AG04449 (cell line): ENCODE data around the gene COLEC12.

ENCODE experiments used
- CTCF ChIA-PET: fragments of 350-600 bp; formaldehyde crosslinking; extraction: SDS; loops from one replicate; lab custom pipeline; 2021; ENCODE audit warnings: antibody characterized with exemption; lab: Yijun Ruan, JAX
- POLR2A ChIA-PET: fragments of 400-600, 350-600 bp; formaldehyde crosslinking; extraction: SDS; loops from one replicate; lab custom pipeline; 2020; ENCODE audit warnings: antibody characterized with exemption, inconsistent platforms; lab: Yijun Ruan, JAX
- DNase-seq: peaks from one replicate; pipeline ENCODE4 v3.0.0-alpha.2; 2010; ENCODE audit warnings: low read depth, low spot score
- H3K4me3 ChIP-seq: 2 replicates; pipeline ENCODE4 v1.5.1; 2011; ENCODE audit warnings: low read depth, mild to moderate bottlenecking, control low read depth, low read length
- TF ChIP-seq, protein P1 (sequence below): IDR thresholded peaks from one replicate; pipeline ENCODE4 v1.5.1; 2011; ENCODE audit warnings: mild to moderate bottlenecking, moderate library complexity, low read length, control low read depth, inconsistent platforms; ENCODE audit not compliant: insufficient read depth; ENCODE audit errors: missing control alignments

Gene COLEC12

DNA sequence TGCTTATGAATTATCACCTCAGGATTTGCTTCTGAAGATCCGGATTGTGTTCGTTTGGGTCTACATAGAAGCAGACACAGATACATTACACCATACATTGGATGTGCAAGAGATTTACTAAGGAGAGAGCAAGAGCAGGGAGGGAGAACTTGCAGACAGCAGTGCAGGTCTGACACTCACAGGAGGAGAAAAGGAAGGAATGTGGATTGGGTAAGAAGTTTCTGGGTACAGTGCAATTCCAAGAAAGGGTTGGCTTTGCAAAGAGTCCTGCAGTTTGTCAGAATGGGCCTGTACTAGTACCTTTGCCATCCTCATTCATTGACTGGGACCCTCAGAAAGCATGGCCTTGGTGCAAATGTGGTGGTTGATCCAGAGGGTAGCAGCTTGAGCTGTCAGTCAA lies 227.9 kb downstream of the COLEC12 start:
- ChIA-PET CTCF (no interaction called here), POLR2A (no interaction called here)
- no peak for DNase-seq
- TF ChIP-seq, protein P1, sequence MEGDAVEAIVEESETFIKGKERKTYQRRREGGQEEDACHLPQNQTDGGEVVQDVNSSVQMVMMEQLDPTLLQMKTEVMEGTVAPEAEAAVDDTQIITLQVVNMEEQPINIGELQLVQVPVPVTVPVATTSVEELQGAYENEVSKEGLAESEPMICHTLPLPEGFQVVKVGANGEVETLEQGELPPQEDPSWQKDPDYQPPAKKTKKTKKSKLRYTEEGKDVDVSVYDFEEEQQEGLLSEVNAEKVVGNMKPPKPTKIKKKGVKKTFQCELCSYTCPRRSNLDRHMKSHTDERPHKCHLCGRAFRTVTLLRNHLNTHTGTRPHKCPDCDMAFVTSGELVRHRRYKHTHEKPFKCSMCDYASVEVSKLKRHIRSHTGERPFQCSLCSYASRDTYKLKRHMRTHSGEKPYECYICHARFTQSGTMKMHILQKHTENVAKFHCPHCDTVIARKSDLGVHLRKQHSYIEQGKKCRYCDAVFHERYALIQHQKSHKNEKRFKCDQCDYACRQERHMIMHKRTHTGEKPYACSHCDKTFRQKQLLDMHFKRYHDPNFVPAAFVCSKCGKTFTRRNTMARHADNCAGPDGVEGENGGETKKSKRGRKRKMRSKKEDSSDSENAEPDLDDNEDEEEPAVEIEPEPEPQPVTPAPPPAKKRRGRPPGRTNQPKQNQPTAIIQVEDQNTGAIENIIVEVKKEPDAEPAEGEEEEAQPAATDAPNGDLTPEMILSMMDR: no peak
- no peak overlapping the region for H3K4me3 ChIP-seq

DNA sequence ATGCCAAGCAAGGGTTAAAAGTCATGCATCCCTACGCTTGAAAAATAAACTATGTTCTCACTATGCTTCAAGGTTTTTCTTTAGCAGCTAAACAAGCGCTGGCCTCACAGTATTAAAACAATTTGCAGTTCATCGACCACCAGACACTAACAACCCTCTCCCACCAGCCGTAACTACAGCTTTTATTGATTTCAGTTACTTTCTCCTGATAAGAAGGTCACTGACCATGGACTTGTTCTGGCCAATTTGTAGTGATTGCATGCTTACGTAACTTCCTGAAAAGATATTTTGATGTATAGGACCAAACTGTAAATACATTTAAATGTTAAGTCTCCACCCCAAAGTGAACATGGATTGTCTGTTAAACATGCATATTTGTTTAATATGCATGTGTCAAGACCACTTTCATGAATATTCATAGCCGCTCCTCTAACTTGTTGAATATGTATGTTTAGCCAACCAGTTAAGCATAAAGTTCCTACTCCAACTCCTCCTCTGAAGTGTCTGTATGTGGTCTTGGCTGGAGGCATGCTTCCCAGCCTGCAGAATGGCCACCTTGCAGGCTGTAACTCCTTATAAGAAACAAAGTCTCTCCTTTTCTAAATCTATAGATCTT lies 230.9 kb downstream of the COLEC12 start:
- POLR2A ChIA-PET: no interaction called here
- CTCF ChIA-PET: interaction anchor here (0.7 to 1.8 kb wide), 4 partner anchors 9 to 355 kb away, joined by 3 to 6 read pairs (median 3); no protein-coding TSS in a partner anchor
- TF ChIP-seq, protein P1: no peak
- DNase-seq: no peak
- no peak overlapping the region for H3K4me3 ChIP-seq

DNA sequence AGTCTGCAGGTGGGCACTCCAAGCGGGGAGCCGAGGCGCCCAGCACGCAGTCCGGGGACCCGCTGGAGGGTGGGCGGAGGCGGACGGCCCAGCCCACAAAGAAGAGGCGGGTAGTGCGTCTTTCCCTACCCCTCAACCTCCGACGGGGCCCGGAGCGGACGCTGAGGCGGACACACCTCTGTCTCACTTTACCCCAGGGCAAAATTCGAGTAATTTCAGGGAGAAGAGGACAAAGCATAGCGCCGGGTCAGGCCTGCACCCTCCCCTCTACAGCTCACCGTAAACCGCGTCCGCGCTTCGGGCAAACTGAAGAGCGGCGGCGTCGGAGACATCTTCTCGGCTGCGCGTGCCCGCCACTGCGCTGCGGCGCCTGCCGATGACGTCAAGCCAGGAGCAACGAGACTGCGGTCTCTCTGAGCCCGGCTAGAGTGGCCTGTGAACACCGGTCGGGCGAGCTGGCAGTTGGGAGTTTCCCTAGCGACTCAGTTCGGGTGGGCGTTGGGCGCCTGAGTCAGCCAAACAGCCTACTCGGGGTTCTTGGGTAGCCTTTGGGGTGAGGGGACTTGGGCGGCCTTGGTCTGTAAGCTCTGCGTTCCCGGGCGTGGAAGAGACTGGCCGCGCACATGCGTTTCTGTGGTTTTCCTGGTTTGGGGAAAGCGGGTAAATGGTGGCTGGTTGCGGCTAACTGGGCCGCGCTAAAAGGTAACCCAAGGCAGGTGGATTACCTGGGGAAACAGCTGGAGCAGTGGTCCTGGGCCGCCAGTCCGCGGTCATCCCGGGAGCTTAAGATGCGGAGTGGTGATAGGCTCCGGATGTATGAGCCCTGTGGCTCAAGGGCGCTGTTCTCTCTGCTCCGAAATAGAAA lies 232.6 kb downstream of the COLEC12 start, which contains the start of gene THOC1:
TSS of gene THOC1 (minus strand) at position 360 of the 865 bp plus-strand sequence. CDS start at position 332, 28 bp downstream.
- ChIA-PET POLR2A (interaction anchor here (0.5 to 1.3 kb wide), 3 partner anchors 12 to 405 kb away, joined by 3 read pairs; no protein-coding TSS in a partner anchor), CTCF (interaction anchor here (0.7 to 2.5 kb wide), 9 partner anchors 24 to 572 kb away, joined by 3 to 10 read pairs (median 5); no protein-coding TSS in a partner anchor)
- peak; percentile 54 for DNase-seq

DNA sequence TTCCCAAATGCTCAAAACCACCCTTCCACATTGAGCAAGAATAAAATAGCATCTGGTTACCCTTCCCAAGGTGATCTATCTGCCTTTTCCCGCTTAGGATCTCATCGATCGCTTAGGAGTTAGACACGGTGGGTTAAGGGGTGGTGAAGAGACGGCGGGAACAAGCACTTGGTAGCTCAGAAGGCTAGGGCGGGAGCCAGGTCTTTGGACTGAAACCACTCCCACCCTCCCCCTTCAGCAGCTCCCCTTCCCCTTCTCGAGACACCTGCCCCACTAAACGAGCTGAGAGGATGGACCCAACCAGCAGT lies 233.2 kb downstream of the COLEC12 start:
- POLR2A ChIA-PET: interaction anchor here (1.3 kb wide), 1 partner anchor 13 kb away, joined by 3 read pairs; no protein-coding TSS in a partner anchor
- DNase-seq: no peak
- CTCF ChIA-PET: interaction anchor here (0.6 to 2.5 kb wide), 8 partner anchors 25 to 572 kb away, joined by 3 to 10 read pairs (median 6); no protein-coding TSS in a partner anchor
- H3K4me3 ChIP-seq: peak overlapping the region; percentile 87
- TF ChIP-seq, protein P1: no peak

More for the DNA sequence above, 232.6 kb downstream of the COLEC12 start, which contains the start of gene THOC1:
- peak within 1 kb of the TSS; percentile 87 for H3K4me3 ChIP-seq
- TF ChIP-seq, protein P1: no peak
